ENCODE measurements around the gene NSMCE1. TPM values are rescaled to one million over a fixed set of nuclear protein-coding genes. Genes with fewer than 3 reads are reported as not detected.

Gene NSMCE1
- total and polyA plus RNA-seq, 3 donors from 2014 or later: 58.1 to 135 (median 71.1) TPM

GRCh38 chr16:27232061-27232900 is 36.3 kb downstream of the NSMCE1 start:
- TF ChIP-seq, protein P1, sequence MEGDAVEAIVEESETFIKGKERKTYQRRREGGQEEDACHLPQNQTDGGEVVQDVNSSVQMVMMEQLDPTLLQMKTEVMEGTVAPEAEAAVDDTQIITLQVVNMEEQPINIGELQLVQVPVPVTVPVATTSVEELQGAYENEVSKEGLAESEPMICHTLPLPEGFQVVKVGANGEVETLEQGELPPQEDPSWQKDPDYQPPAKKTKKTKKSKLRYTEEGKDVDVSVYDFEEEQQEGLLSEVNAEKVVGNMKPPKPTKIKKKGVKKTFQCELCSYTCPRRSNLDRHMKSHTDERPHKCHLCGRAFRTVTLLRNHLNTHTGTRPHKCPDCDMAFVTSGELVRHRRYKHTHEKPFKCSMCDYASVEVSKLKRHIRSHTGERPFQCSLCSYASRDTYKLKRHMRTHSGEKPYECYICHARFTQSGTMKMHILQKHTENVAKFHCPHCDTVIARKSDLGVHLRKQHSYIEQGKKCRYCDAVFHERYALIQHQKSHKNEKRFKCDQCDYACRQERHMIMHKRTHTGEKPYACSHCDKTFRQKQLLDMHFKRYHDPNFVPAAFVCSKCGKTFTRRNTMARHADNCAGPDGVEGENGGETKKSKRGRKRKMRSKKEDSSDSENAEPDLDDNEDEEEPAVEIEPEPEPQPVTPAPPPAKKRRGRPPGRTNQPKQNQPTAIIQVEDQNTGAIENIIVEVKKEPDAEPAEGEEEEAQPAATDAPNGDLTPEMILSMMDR (IDR thresholded peaks at IDR 0.05): no peak
- no peak for TF ChIP-seq POLR2A (IDR thresholded peaks at IDR 0.05)
- 69 to 89% methylated on average over 23 to 26 of the region's 26 CpGs for WGBS, 2 donors
- Histone ChIP-seq H3K27me3 (no peaks in the 10 kb centered on the region), H3K27ac (no peak overlapping the region), H3K9me3 (no peaks in the 10 kb centered on the region), H3K4me3 (no peak overlapping the region), H3K4me1 (peaks cover 29% of the 10 kb centered on the region), H3K36me3 (ENCODE audit: low read depth, missing control alignments) (no peaks in the 10 kb centered on the region)
- DNase-seq: no peak
- intact Hi-C loops (cut with DNase I; ENCODE audit: low total_unique reads): no loop called here

GRCh38 chr16:27231692-27232060 is 36.9 kb downstream of the NSMCE1 start:
- DNase-seq: no peak
- Histone ChIP-seq H3K27me3 (no peaks in the 10 kb centered on the region), H3K36me3 (ENCODE audit: low read depth, missing control alignments) (no peaks in the 10 kb centered on the region), H3K4me3 (no peak overlapping the region), H3K4me1 (peaks cover 29% of the 10 kb centered on the region), H3K9me3 (no peaks in the 10 kb centered on the region), H3K27ac (no peak overlapping the region)
- intact Hi-C loops (cut with DNase I; ENCODE audit: low total_unique reads): no loop called here
- no peak for TF ChIP-seq POLR2A (IDR thresholded peaks at IDR 0.05)
- TF ChIP-seq, protein P1 (IDR thresholded peaks at IDR 0.05): no peak
- WGBS, 2 donors: 93 to 97% methylated on average over 8 of the region's 8 CpGs

DNA sequence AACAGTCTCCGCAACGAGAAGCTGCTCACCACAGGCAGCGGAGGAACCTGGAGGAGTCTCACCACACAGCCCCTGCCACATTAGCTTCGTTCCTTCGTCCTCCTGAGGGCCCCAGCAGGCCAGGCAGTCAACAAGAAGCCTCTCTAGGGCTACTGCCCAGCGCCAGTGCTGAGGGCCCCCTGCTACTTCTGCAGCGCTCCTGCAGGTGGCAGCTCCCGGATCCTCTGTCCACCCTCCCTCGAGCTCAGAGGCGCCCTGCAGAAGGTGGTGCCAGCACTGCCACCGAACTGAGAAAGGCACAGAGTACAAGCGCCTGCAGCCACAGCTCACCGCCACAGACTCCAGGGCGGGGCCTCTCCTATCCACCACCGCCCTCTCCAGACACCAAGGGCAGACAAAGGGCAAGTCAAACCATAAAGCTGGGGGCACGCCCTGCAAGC is 38.0 kb downstream of the NSMCE1 start:
- intact Hi-C loops (cut with DNase I; ENCODE audit: low total_unique reads): no loop called here
- H3K4me1 ChIP-seq: peaks cover 25% of the 10 kb centered on the region
- H3K36me3 ChIP-seq (ENCODE audit: low read depth, missing control alignments): no peaks in the 10 kb centered on the region
- H3K9me3 ChIP-seq: no peaks in the 10 kb centered on the region
- no peaks in the 10 kb centered on the region for H3K27me3 ChIP-seq
- WGBS, 2 donors: 81 to 97% methylated on average over 5 to 16 of the region's 16 CpGs
- TF ChIP-seq, protein P1 (IDR thresholded peaks at IDR 0.05): no peak
- TF ChIP-seq POLR2A (IDR thresholded peaks at IDR 0.05): no peak
- no peak overlapping the region for H3K4me3 ChIP-seq
- no peak overlapping the region for H3K27ac ChIP-seq
- no peak for DNase-seq

- TF ChIP-seq POLR2A (IDR thresholded peaks at IDR 0.05): no peak
- TF ChIP-seq, protein P1 (IDR thresholded peaks at IDR 0.05): no peak
- Histone ChIP-seq H3K27me3 (no peaks in the 10 kb centered on the region), H3K9me3 (no peaks in the 10 kb centered on the region), H3K4me1 (peaks cover 21% of the 10 kb centered on the region), H3K36me3 (ENCODE audit: low read depth, missing control alignments) (no peaks in the 10 kb centered on the region), H3K27ac (no peak overlapping the region), H3K4me3 (no peak overlapping the region)
- DNase-seq: no peak
- 94 to 95% methylated on average over 18 of the region's 18 CpGs for WGBS, 2 donors
- intact Hi-C loops (cut with DNase I; ENCODE audit: low total_unique reads): loop anchor here (10.0 kb wide), 1 partner anchor 115 kb away; no protein-coding TSS in a partner anchor
Measured at GRCh38 chr16:27229891-27230470, 38.6 kb downstream of the NSMCE1 start.

Data from testis (tissue), 3 donors.